H9 (cell line): ENCODE results near the gene PLCB1. TPM values are rescaled to one million over a fixed set of nuclear protein-coding genes. Genes with fewer than 3 reads are reported as not detected.

Source experiments
- DNase-seq: peaks from one replicate; pipeline ENCODE4 v3.0.0-alpha.2; 2017
- H2AFZ ChIP-seq: one replicate; pipeline ENCODE4 v1.6.1; 2013; ENCODE audit warnings: mild to moderate bottlenecking, low read length, control low read depth, moderate library complexity
- H2AK5ac ChIP-seq: 2 replicates; pipeline ENCODE4 v1.6.1; 2013; ENCODE audit warnings: low read length, control low read depth, mixed read lengths; ENCODE audit not compliant: insufficient read length
- H2BK120ac ChIP-seq: one replicate; pipeline ENCODE4 v1.6.1; 2013; ENCODE audit warnings: low read depth, mild to moderate bottlenecking, low read length, control low read depth, inconsistent platforms; ENCODE audit not compliant: poor library complexity, severe bottlenecking
- H2BK12ac ChIP-seq: 2 replicates; pipeline ENCODE4 v1.6.1; 2013; ENCODE audit warnings: low read length, control low read depth, mixed read lengths, low read depth; ENCODE audit not compliant: insufficient read length
- H2BK15ac ChIP-seq: 2 replicates; pipeline ENCODE4 v1.6.1; 2013; ENCODE audit warnings: low read depth, low read length, control low read depth
- H2BK20ac ChIP-seq: one replicate; pipeline ENCODE4 v1.6.1; 2013; ENCODE audit warnings: low read depth, mild to moderate bottlenecking, low read length, control low read depth, inconsistent platforms; ENCODE audit not compliant: poor library complexity, severe bottlenecking
- H2BK5ac ChIP-seq: 2 replicates; pipeline ENCODE4 v1.6.1; 2013; ENCODE audit warnings: low read length, control low read depth, mixed read lengths; ENCODE audit not compliant: insufficient read length
- H3K14ac ChIP-seq: 2 replicates; pipeline ENCODE4 v1.6.1; 2013; ENCODE audit warnings: low read length, control low read depth; ENCODE audit not compliant: insufficient read depth
- H3K18ac ChIP-seq: 2 replicates; pipeline ENCODE4 v1.6.1; 2013; ENCODE audit warnings: low read depth, mild to moderate bottlenecking, mixed read lengths, low read length, control low read depth; ENCODE audit not compliant: insufficient read length
- H3K23ac ChIP-seq: 2 replicates; pipeline ENCODE4 v1.6.1; 2013; ENCODE audit warnings: low read length, control low read depth, mixed read lengths, low read depth; ENCODE audit not compliant: insufficient read length
- H3K23me2 ChIP-seq: 2 replicates; pipeline ENCODE4 v1.6.1; 2013; ENCODE audit warnings: low read depth, mild to moderate bottlenecking, mixed read lengths, low read length, control low read depth; ENCODE audit not compliant: insufficient read length, poor library complexity, severe bottlenecking
- H3K27ac ChIP-seq: 2 replicates; pipeline ENCODE4 v1.5.1; 2013; ENCODE audit warnings: low read length, control low read depth, mixed read lengths, low read depth; ENCODE audit not compliant: insufficient read length
- H3K27me3 ChIP-seq: 2 replicates; pipeline ENCODE4 v1.6.1; 2013; ENCODE audit warnings: low read length, control low read depth, inconsistent platforms; ENCODE audit not compliant: insufficient read depth
- H3K4ac ChIP-seq: 2 replicates; pipeline ENCODE4 v1.6.1; 2013; ENCODE audit warnings: low read depth, mild to moderate bottlenecking, control low read depth, inconsistent platforms, low read length, moderate library complexity
- H3K4me1 ChIP-seq: 2 replicates; pipeline ENCODE4 v1.6.1; 2013; ENCODE audit warnings: low read length, control low read depth, inconsistent platforms; ENCODE audit not compliant: insufficient read depth
- H3K4me2 ChIP-seq: 2 replicates; pipeline ENCODE4 v1.6.1; 2013; ENCODE audit warnings: low read length, control low read depth, mixed read lengths; ENCODE audit not compliant: insufficient read length, insufficient read depth
- H3K56ac ChIP-seq: 2 replicates; pipeline ENCODE4 v1.6.1; 2013; ENCODE audit warnings: low read depth, mild to moderate bottlenecking, mixed read lengths, low read length, control low read depth; ENCODE audit not compliant: insufficient read length
- H3K79me1 ChIP-seq: 2 replicates; pipeline ENCODE4 v1.6.1; 2013; ENCODE audit warnings: low read depth, mild to moderate bottlenecking, moderate library complexity, low read length, control low read depth, inconsistent platforms; ENCODE audit not compliant: insufficient read depth, poor library complexity, severe bottlenecking
- H3K79me2 ChIP-seq: 2 replicates; pipeline ENCODE4 v1.6.1; 2013; ENCODE audit warnings: low read length, control low read depth, inconsistent platforms; ENCODE audit not compliant: insufficient read depth
- H3K9ac ChIP-seq: 2 replicates; pipeline ENCODE4 v1.6.1; 2013; ENCODE audit warnings: low read length, control low read depth, mixed read lengths; ENCODE audit not compliant: insufficient read length; ENCODE audit errors: extremely low read depth
- H3K9me3 ChIP-seq: one replicate; pipeline ENCODE4 v1.6.1; 2013; ENCODE audit warnings: low read depth, low read length, inconsistent platforms; ENCODE audit not compliant: control insufficient read depth
- H3T11ph ChIP-seq: one replicate; pipeline ENCODE4 v1.6.1; 2013; ENCODE audit warnings: mild to moderate bottlenecking, low read length, control low read depth, inconsistent platforms
- H4K20me1 ChIP-seq: one replicate; pipeline ENCODE4 v1.6.1; 2013; ENCODE audit not compliant: control insufficient read depth, insufficient read length, insufficient read depth
- H4K5ac ChIP-seq: 2 replicates; pipeline ENCODE4 v1.6.1; 2013; ENCODE audit warnings: low read depth, mild to moderate bottlenecking, mixed read lengths, low read length, control low read depth; ENCODE audit not compliant: insufficient read length
- H4K8ac ChIP-seq: replicated peaks from 2 replicates; pipeline ENCODE4 v1.6.1; 2013; ENCODE audit warnings: low read length, control low read depth, mixed read lengths, low read depth; ENCODE audit not compliant: insufficient read length
- H4K91ac ChIP-seq: 2 replicates; pipeline ENCODE4 v1.6.1; 2013; ENCODE audit warnings: low read depth, mild to moderate bottlenecking, moderate library complexity, mixed read lengths, low read length, control low read depth; ENCODE audit not compliant: insufficient read length
- H3K27ac Mint-ChIP-seq, 3 experiments: 2 replicates in 2 of 3; 3 replicates in 1 of 3; pipeline ENCODE4 v1.8.0; 2020 to 2021; ENCODE audit warnings: mixed read lengths in 3 of 3, mild to moderate bottlenecking in 1 of 3, moderate library complexity in 1 of 3
- H3K27me3 Mint-ChIP-seq: 2 replicates; pipeline ENCODE4 v1.8.0; 2021; ENCODE audit warnings: low read depth, mild to moderate bottlenecking, moderate library complexity, mixed read lengths
- H3K36me3 Mint-ChIP-seq, 3 experiments: 2 replicates in 2 of 3; 3 replicates in 1 of 3; pipeline ENCODE4 v1.8.0; 2020 to 2021; ENCODE audit warnings: low read depth in 3 of 3, mixed read lengths in 3 of 3; ENCODE audit not compliant: insufficient read depth in 1 of 3
- H3K4me1 Mint-ChIP-seq, 2 experiments: 2 replicates each; pipeline ENCODE4 v1.8.0; 2020; ENCODE audit warnings: mixed read lengths in 2 of 2
- H3K4me3 Mint-ChIP-seq, 2 experiments: 2 replicates in 1 of 2; 3 replicates in 1 of 2; pipeline ENCODE4 v1.8.0; 2020 to 2021; ENCODE audit warnings: mild to moderate bottlenecking in 2 of 2, mixed read lengths in 2 of 2, moderate library complexity in 1 of 2
- H3K9me3 Mint-ChIP-seq, 2 experiments: 2 replicates in 1 of 2; 3 replicates in 1 of 2; pipeline ENCODE4 v1.8.0; 2020; ENCODE audit warnings: mild to moderate bottlenecking in 2 of 2, mixed read lengths in 2 of 2, moderate library complexity in 1 of 2
- WGBS: extraction: QIAGEN DNeasy Blood & Tissue Kit; methylation state at CpG from one replicate; pipeline ENCODE4 v1.1.7; 2013; ENCODE audit warnings: missing lambda C conversion rate, low lambda C conversion rate, mixed read lengths; ENCODE audit not compliant: insufficient read length; ENCODE audit errors: extremely low coverage; 5-methylcytosine and 5-hydroxymethylcytosine counted together
- total RNA-seq: library from RNA; stranded (reverse); gene quantifications from 2 replicates; pipeline ENCODE4 v1.2.1, GENCODE V29; 2021
- TF ChIP-seq, protein P1 (sequence below): fragments of 200-600 bp; sonication (generic); conservative IDR thresholded peaks from 3 replicates; pipeline ENCODE4 v1.8.0; 2021; ENCODE audit warnings: antibody characterized with exemption, mild to moderate bottlenecking

PLCB1 gene
- total RNA-seq, 1 experiment from 2014 or later = 11.5 TPM

DNA sequence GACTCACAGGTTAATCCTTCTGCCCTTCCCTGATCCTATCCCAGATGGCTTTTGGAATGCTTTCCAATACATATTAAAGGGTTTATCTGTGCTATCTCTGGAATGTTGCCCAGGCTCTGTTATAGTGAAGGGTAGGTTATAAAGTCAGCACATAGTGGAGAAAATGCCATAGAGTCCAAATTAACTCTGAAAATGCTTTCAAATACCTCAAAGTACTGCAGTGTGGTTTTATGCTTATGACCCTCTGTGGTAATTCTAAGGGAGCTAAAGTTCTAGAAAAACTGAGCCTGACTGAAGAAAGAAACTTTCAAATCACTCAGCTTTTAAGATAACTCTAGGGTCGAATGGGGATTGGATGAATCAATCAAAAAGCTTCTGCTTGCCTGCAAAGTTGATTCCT, 159.8 kb downstream of the PLCB1 start:
- TF ChIP-seq, protein P1, sequence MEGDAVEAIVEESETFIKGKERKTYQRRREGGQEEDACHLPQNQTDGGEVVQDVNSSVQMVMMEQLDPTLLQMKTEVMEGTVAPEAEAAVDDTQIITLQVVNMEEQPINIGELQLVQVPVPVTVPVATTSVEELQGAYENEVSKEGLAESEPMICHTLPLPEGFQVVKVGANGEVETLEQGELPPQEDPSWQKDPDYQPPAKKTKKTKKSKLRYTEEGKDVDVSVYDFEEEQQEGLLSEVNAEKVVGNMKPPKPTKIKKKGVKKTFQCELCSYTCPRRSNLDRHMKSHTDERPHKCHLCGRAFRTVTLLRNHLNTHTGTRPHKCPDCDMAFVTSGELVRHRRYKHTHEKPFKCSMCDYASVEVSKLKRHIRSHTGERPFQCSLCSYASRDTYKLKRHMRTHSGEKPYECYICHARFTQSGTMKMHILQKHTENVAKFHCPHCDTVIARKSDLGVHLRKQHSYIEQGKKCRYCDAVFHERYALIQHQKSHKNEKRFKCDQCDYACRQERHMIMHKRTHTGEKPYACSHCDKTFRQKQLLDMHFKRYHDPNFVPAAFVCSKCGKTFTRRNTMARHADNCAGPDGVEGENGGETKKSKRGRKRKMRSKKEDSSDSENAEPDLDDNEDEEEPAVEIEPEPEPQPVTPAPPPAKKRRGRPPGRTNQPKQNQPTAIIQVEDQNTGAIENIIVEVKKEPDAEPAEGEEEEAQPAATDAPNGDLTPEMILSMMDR = no peak
- H3T11ph ChIP-seq = no peak overlapping the region
- no peaks in the 10 kb centered on the region for H3K9me3 ChIP-seq
- H3K23ac ChIP-seq = no peak overlapping the region
- H3K4ac ChIP-seq = no peak overlapping the region
- H3K9ac ChIP-seq = no peak overlapping the region
- H2BK15ac ChIP-seq = no peak overlapping the region
- no peaks in the 10 kb centered on the region for H3K27me3 ChIP-seq
- Mint-ChIP-seq H3K27me3 (no peaks in the 10 kb centered on the region; the same call in 1 of the 2 replicates), H3K9me3 (no peaks in the 10 kb centered on the region), H3K4me3 (no peak overlapping the region), H3K4me1 (no peaks in the 10 kb centered on the region), H3K36me3 (no peaks in the 10 kb centered on the region), H3K27ac (no peak overlapping the region)
- no peaks in the 10 kb centered on the region for H3K79me2 ChIP-seq
- no peaks in the 10 kb centered on the region for H4K20me1 ChIP-seq
- H4K5ac ChIP-seq = no peak overlapping the region
- H3K23me2 ChIP-seq = no peaks in the 10 kb centered on the region
- H4K91ac ChIP-seq = no peak overlapping the region
- WGBS = no CpG with 5 or more reads among the region's 1 CpG
- H2BK5ac ChIP-seq = no peak overlapping the region
- H2BK120ac ChIP-seq = no peak overlapping the region
- no peak overlapping the region for H3K4me2 ChIP-seq
- H3K18ac ChIP-seq = no peak overlapping the region
- H2BK12ac ChIP-seq = no peak overlapping the region
- H3K14ac ChIP-seq = no peak overlapping the region
- no peak overlapping the region for H4K8ac ChIP-seq
- H2BK20ac ChIP-seq = no peak overlapping the region
- H3K79me1 ChIP-seq = no peaks in the 10 kb centered on the region
- H3K4me1 ChIP-seq = no peaks in the 10 kb centered on the region
- DNase-seq = no peak
- H3K56ac ChIP-seq = no peak overlapping the region
- no peak overlapping the region for H3K27ac ChIP-seq
- no peak overlapping the region for H2AK5ac ChIP-seq
- H2AFZ ChIP-seq = no peak overlapping the region
